ENCODE data around the gene UVRAG. TPM values are rescaled to one million over a fixed set of nuclear protein-coding genes. Genes with fewer than 3 reads are reported as not detected.

The UVRAG gene
- total RNA-seq, 1 experiment from 2014 or later, result 13.0 TPM

DNA sequence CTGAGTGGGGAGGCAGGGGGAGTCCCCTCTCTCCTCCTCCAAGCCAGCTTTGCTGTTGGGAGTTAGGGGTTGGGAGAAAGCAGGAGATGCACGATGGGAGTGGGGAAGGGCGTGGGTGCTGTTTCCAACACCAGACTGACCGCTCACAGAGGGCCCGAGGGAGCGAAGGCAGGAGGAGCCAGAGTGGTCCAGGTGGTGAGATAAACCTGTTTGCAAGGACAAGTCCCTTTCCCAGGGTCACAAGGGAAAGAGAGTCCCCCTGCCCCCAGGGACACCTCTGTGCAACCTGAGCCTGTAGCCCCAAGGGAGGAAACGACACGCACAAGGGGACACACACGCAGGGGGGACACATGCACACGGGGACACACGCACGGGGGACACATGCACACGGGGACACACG lies 349.1 kb downstream of the UVRAG start:
- TF ChIP-seq EZH2 (IDR thresholded peaks at IDR 0.05; ENCODE audit: low read length, unreplicated experiment) (no peak), EZH2phosphoT487 (IDR thresholded peaks at IDR 0.05; ENCODE audit: borderline replicate concordance, low read length) (no peak)
- Histone ChIP-seq H3K4me3 (ENCODE audit: low read length) (no peak overlapping the region), H3K4me1 (ENCODE audit: insufficient read depth, low read length) (no peaks in the 10 kb centered on the region), H4K20me1 (ENCODE audit: low read length) (no peaks in the 10 kb centered on the region), H3K9ac (ENCODE audit: low read length) (no peak overlapping the region), H3K9me3 (ENCODE audit: low read length) (no peaks in the 10 kb centered on the region), H3F3A (ENCODE audit: low read length, unreplicated experiment) (no peaks in the 10 kb centered on the region), H3K9me2 (replicated peaks; ENCODE audit: low read length) (no peaks in the 10 kb centered on the region), H3K27me3 (ENCODE audit: low read length) (no peaks in the 10 kb centered on the region), H3K36me3 (ENCODE audit: low read depth, low read length) (no peaks in the 10 kb centered on the region), H3K4me2 (ENCODE audit: low read length) (no peak overlapping the region), H3K79me2 (ENCODE audit: low read length) (no peaks in the 10 kb centered on the region), H2AFZ (ENCODE audit: low read length) (no peak overlapping the region), H3K27ac (ENCODE audit: low read length) (no peak overlapping the region)
- DNase-seq, result no peak
- no TSS peak for BruUV-seq (replicated peaks)
- CTCF ChIA-PET, result no interaction called here
- intact Hi-C loops (cut with micrococcal nuclease), result no loop called here
- no peak for ATAC-seq
- POLR2A ChIA-PET (ENCODE audit: unreplicated experiment), result no interaction called here

DNA sequence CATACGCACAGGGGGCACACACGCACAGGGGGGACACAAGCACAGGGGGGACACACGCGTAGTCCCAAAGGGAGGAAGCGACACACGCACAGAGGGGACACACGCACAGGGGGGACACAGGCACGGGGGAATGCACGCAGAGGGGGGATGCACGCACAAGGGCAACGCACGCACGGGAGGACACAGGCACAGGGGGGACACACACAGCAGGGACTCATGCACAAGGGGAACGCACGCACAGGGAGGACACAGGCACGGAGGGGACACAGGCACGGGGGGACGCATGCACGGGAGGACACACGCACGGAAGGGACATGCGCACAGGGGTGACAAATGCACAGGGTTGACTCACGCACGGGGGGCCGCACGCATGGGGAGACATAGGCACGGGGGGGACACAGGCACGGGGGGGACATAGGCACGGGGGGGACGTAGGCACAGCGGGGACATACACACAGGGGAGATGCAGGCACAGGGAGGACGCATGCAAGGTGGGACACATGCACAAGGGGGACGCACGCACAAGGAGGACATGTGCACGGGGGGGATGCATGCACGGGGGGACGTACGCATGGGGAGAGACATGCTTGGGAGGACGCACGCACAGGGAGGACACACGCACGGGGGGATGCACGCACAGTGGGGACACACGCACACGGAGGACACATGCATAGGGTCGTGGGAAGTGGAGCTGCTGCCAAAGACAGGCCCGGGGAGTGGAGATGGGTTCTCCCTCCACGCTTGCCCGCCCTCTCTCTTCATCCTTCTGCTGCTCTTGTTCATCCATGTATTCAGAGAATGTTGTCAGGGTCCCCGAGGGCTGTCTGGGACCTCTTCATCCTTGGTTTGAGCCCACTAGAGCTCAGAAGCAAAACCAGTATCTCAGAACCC lies 350.1 kb downstream of the UVRAG start:
- H3K4me3 ChIP-seq (ENCODE audit: low read length), result no peak overlapping the region
- H3K9me3 ChIP-seq (ENCODE audit: low read length), result no peaks in the 10 kb centered on the region
- H3K9ac ChIP-seq (ENCODE audit: low read length), result no peak overlapping the region
- ChIA-PET POLR2A (ENCODE audit: unreplicated experiment) (no interaction called here), CTCF (no interaction called here)
- H3K4me1 ChIP-seq (ENCODE audit: insufficient read depth, low read length), result no peaks in the 10 kb centered on the region
- H2AFZ ChIP-seq (ENCODE audit: low read length), result no peak overlapping the region
- no peak overlapping the region for H3K4me2 ChIP-seq (ENCODE audit: low read length)
- no peaks in the 10 kb centered on the region for H3K9me2 ChIP-seq (replicated peaks; ENCODE audit: low read length)
- DNase-seq, result no peak
- TF ChIP-seq EZH2 (IDR thresholded peaks at IDR 0.05; ENCODE audit: low read length, unreplicated experiment) (no peak), EZH2phosphoT487 (IDR thresholded peaks at IDR 0.05; ENCODE audit: borderline replicate concordance, low read length) (no peak)
- TF ChIP-seq, protein P1, sequence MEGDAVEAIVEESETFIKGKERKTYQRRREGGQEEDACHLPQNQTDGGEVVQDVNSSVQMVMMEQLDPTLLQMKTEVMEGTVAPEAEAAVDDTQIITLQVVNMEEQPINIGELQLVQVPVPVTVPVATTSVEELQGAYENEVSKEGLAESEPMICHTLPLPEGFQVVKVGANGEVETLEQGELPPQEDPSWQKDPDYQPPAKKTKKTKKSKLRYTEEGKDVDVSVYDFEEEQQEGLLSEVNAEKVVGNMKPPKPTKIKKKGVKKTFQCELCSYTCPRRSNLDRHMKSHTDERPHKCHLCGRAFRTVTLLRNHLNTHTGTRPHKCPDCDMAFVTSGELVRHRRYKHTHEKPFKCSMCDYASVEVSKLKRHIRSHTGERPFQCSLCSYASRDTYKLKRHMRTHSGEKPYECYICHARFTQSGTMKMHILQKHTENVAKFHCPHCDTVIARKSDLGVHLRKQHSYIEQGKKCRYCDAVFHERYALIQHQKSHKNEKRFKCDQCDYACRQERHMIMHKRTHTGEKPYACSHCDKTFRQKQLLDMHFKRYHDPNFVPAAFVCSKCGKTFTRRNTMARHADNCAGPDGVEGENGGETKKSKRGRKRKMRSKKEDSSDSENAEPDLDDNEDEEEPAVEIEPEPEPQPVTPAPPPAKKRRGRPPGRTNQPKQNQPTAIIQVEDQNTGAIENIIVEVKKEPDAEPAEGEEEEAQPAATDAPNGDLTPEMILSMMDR (conservative IDR thresholded peaks at IDR 0.05; ENCODE audit: low read depth, low read length), result no peak
- intact Hi-C loops (cut with micrococcal nuclease), result no loop called here
- no peaks in the 10 kb centered on the region for H4K20me1 ChIP-seq (ENCODE audit: low read length)
- H3K36me3 ChIP-seq (ENCODE audit: low read depth, low read length), result no peaks in the 10 kb centered on the region
- no peaks in the 10 kb centered on the region for H3K79me2 ChIP-seq (ENCODE audit: low read length)
- no peak for ATAC-seq
- H3K27ac ChIP-seq (ENCODE audit: low read length), result no peak overlapping the region
- H3F3A ChIP-seq (ENCODE audit: low read length, unreplicated experiment), result no peaks in the 10 kb centered on the region
- BruUV-seq (replicated peaks), result no TSS peak
- no peaks in the 10 kb centered on the region for H3K27me3 ChIP-seq (ENCODE audit: low read length)

DNA sequence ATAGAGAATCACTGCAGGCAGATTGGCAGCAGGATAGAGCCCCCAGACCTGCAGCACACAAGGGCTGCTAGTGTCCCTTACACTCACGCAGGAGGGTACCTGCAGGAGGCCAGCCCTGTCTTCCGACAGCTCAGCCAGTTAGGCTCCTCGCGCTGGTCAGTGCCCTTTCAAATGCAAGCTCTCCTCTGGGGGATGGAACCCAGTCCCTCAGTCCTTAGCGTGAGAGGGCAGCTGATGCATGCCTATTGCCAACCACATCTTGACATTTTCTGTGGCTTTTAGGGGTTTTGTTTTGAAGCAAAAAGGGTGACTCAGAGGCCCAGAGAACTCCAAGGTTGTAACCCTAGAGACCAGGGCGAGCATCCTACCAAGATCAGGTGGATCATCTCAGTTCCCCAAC lies 351.3 kb downstream of the UVRAG start:
- intact Hi-C loops (cut with micrococcal nuclease), result no loop called here
- DNase-seq (no peak), ATAC-seq (no peak)
- TF ChIP-seq EZH2phosphoT487 (IDR thresholded peaks at IDR 0.05; ENCODE audit: borderline replicate concordance, low read length), result no peak
- TF ChIP-seq, protein P1 (conservative IDR thresholded peaks at IDR 0.05; ENCODE audit: low read depth, low read length), result no peak
- TF ChIP-seq EZH2 (IDR thresholded peaks at IDR 0.05; ENCODE audit: low read length, unreplicated experiment), result no peak
- no peaks in the 10 kb centered on the region for H3K9me3 ChIP-seq (ENCODE audit: low read length)
- H3K4me1 ChIP-seq (ENCODE audit: insufficient read depth, low read length), result no peaks in the 10 kb centered on the region
- no peak overlapping the region for H3K4me2 ChIP-seq (ENCODE audit: low read length)
- H3K4me3 ChIP-seq (ENCODE audit: low read length), result no peak overlapping the region
- H3K79me2 ChIP-seq (ENCODE audit: low read length), result no peaks in the 10 kb centered on the region
- no peaks in the 10 kb centered on the region for H3F3A ChIP-seq (ENCODE audit: low read length, unreplicated experiment)
- no peak overlapping the region for H3K9ac ChIP-seq (ENCODE audit: low read length)
- H3K9me2 ChIP-seq (replicated peaks; ENCODE audit: low read length), result no peaks in the 10 kb centered on the region
- no peaks in the 10 kb centered on the region for H4K20me1 ChIP-seq (ENCODE audit: low read length)
- H3K27ac ChIP-seq (ENCODE audit: low read length), result no peak overlapping the region
- H3K36me3 ChIP-seq (ENCODE audit: low read depth, low read length), result no peaks in the 10 kb centered on the region
- H3K27me3 ChIP-seq (ENCODE audit: low read length), result no peaks in the 10 kb centered on the region
- ChIA-PET POLR2A (ENCODE audit: unreplicated experiment) (no interaction called here), CTCF (no interaction called here)
- no peak overlapping the region for H2AFZ ChIP-seq (ENCODE audit: low read length)
- BruUV-seq (replicated peaks), result no TSS peak

All from PC-3 (cell line).